H1 (cell line): ENCODE data around the gene RNU7-1. TPM values are rescaled to one million over a fixed set of nuclear protein-coding genes. Genes with fewer than 3 reads are reported as not detected.

Experiments used
- CTCF ChIA-PET: fragments of 300-600 bp; sonication (Branson Sonifier 250); formaldehyde crosslinking; loops from one replicate; lab custom pipeline; 2021; ENCODE audit not compliant: partially characterized antibody; lab: Charles Lee
- POLR2A ChIA-PET: fragments of 300-600 bp; sonication (Branson Sonifier 250); formaldehyde crosslinking; loops from one replicate; lab custom pipeline; 2021; ENCODE audit warnings: inconsistent platforms; ENCODE audit not compliant: partially characterized antibody; lab: Charles Lee
- DNase-seq, 2 experiments: peaks; one replicate each; pipeline versions ENCODE4 v3.0.0 to v3.0.0-alpha.2; 2010 to 2022; ENCODE audit warnings: low spot score in 2 of 2, low read depth in 1 of 2, mixed read lengths in 1 of 2
- FAIRE-seq: peaks from 2 replicates; lab custom pipeline; 2011; peaks lifted over from hg19 to GRCh38; lab: Jason Lieb, UNC
- H2AFZ ChIP-seq: 2 replicates; pipeline ENCODE4 v1.8.1; 2012; ENCODE audit warnings: low read length, inconsistent platforms
- H2AK5ac ChIP-seq: 2 replicates; pipeline ENCODE4 v1.6.1; 2013; ENCODE audit warnings: low read depth, low read length
- H2BK120ac ChIP-seq: replicated peaks from 2 replicates; pipeline ENCODE3; 2013; ENCODE audit warnings: low read depth, low read length, inconsistent platforms
- H2BK12ac ChIP-seq: 2 replicates; pipeline ENCODE4 v1.6.1; 2013; ENCODE audit warnings: low read depth, low read length
- H2BK15ac ChIP-seq: 2 replicates; pipeline ENCODE4 v1.6.1; 2013; ENCODE audit warnings: low read length
- H2BK20ac ChIP-seq: 2 replicates; pipeline ENCODE4 v1.6.1; 2013; ENCODE audit warnings: low read length
- H2BK5ac ChIP-seq: 2 replicates; pipeline ENCODE4 v1.6.1; 2013; ENCODE audit warnings: low read depth, low read length
- H3K14ac ChIP-seq: 2 replicates; pipeline ENCODE4 v1.6.1; 2013; ENCODE audit warnings: inconsistent platforms; ENCODE audit not compliant: insufficient read length
- H3K18ac ChIP-seq: 2 replicates; pipeline ENCODE4 v1.6.1; 2013; ENCODE audit warnings: low read length; ENCODE audit errors: extremely low read depth
- H3K23ac ChIP-seq: 2 replicates; pipeline ENCODE4 v1.6.1; 2013; ENCODE audit warnings: inconsistent platforms; ENCODE audit not compliant: insufficient read length
- H3K23me2 ChIP-seq: 2 replicates; pipeline ENCODE4 v1.6.1; 2013; ENCODE audit warnings: low read depth, low read length
- H3K27ac ChIP-seq: 2 replicates; pipeline ENCODE4 v1.6.1; 2011; ENCODE audit warnings: low read depth, low read length, inconsistent platforms
- H3K27me3 ChIP-seq, 4 experiments: replicated peaks in 1 of 4; 1 replicate in 1 of 4; 2 replicates in 3 of 4; pipeline versions ENCODE4 v1.6.1 to v1.8.1; 2011 to 2013; ENCODE audit warnings: low read length in 3 of 4, mild to moderate bottlenecking in 3 of 4, inconsistent platforms in 2 of 4, mixed read lengths in 2 of 4, moderate library complexity in 1 of 4; ENCODE audit not compliant: control insufficient read depth in 3 of 4, insufficient read depth in 3 of 4; ENCODE audit errors: extremely low read depth in 1 of 4
- H3K36me3 ChIP-seq, 4 experiments: 2 replicates each; pipeline versions ENCODE4 v1.6.1 to v1.8.1; 2011 to 2013; ENCODE audit warnings: mild to moderate bottlenecking in 4 of 4, low read length in 3 of 4, moderate library complexity in 2 of 4, control low read depth in 1 of 4, inconsistent platforms in 1 of 4; ENCODE audit not compliant: insufficient read depth in 4 of 4, control insufficient read depth in 2 of 4
- H3K4ac ChIP-seq: replicated peaks from 2 replicates; pipeline ENCODE3; 2013; ENCODE audit warnings: low read length, low read depth, mixed read lengths, inconsistent platforms; ENCODE audit not compliant: insufficient read length
- H3K4me1 ChIP-seq, 4 experiments: replicated peaks in 1 of 4; 1 replicate in 1 of 4; 2 replicates in 3 of 4; pipeline versions ENCODE4 v1.6.1 to v1.8.1; 2011 to 2013; ENCODE audit warnings: low read length in 3 of 4, inconsistent platforms in 2 of 4, mixed read lengths in 1 of 4; ENCODE audit not compliant: insufficient read depth in 4 of 4, control insufficient read depth in 3 of 4
- H3K4me2 ChIP-seq, 2 experiments: 2 replicates each; pipeline versions ENCODE4 v1.6.1 to v1.8.1; 2011 to 2013; ENCODE audit warnings: low read depth in 2 of 2, low read length in 2 of 2, control low read depth in 1 of 2, inconsistent platforms in 1 of 2, mild to moderate bottlenecking in 1 of 2; ENCODE audit not compliant: insufficient read depth in 1 of 2
- H3K4me3 ChIP-seq, 4 experiments: fragments of 200-600, 300-600 bp in 1 of 4; sonication (generic), shearing (Covaris generic), sonication (Bioruptor Twin) in 1 of 4; 2 replicates each; pipeline versions ENCODE4 v1.5.1 to v1.8.1; 2011 to 2016; ENCODE audit warnings: low read length in 4 of 4, low read depth in 3 of 4, control low read depth in 2 of 4, inconsistent platforms in 2 of 4, mild to moderate bottlenecking in 2 of 4, mixed read lengths in 1 of 4, moderate library complexity in 1 of 4; ENCODE audit not compliant: insufficient read depth in 2 of 4; ENCODE audit errors: extremely low read depth in 1 of 4
- H3K56ac ChIP-seq: replicated peaks from 2 replicates; pipeline ENCODE3; 2013; ENCODE audit warnings: low read depth, mild to moderate bottlenecking, mixed read lengths, low read length, inconsistent platforms; ENCODE audit not compliant: insufficient read length
- H3K79me1 ChIP-seq: 2 replicates; pipeline ENCODE4 v1.6.1; 2013; ENCODE audit warnings: low read depth, low read length, control low read depth
- H3K79me2 ChIP-seq, 2 experiments: 2 replicates each; pipeline versions ENCODE4 v1.6.1 to v1.8.1; 2012 to 2013; ENCODE audit warnings: low read length in 2 of 2, mild to moderate bottlenecking in 2 of 2, inconsistent platforms in 1 of 2; ENCODE audit not compliant: insufficient read depth in 2 of 2, control insufficient read depth in 1 of 2
- H3K9ac ChIP-seq, 4 experiments: replicated peaks in 1 of 4; 1 replicate in 1 of 4; 2 replicates in 3 of 4; pipeline versions ENCODE4 v1.6.1 to v1.8.1; 2011 to 2013; ENCODE audit warnings: low read depth in 3 of 4, low read length in 3 of 4, control low read depth in 2 of 4, mild to moderate bottlenecking in 2 of 4, moderate library complexity in 2 of 4, inconsistent platforms in 1 of 4; ENCODE audit errors: extremely low read depth in 1 of 4
- H3K9me3 ChIP-seq, 2 experiments: 2 replicates each; pipeline versions ENCODE4 v1.6.1 to v1.8.1; 2012 to 2013; ENCODE audit warnings: mild to moderate bottlenecking in 2 of 2, moderate library complexity in 2 of 2, control low read depth in 1 of 2, inconsistent platforms in 1 of 2, low read depth in 1 of 2, low read length in 1 of 2, mixed read lengths in 1 of 2; ENCODE audit not compliant: insufficient read depth in 2 of 2
- H4K20me1 ChIP-seq, 2 experiments: replicated peaks in 1 of 2; 2 replicates each; pipeline versions ENCODE3 to v1.8.1; 2011 to 2013; ENCODE audit warnings: inconsistent platforms in 2 of 2, low read length in 2 of 2, mild to moderate bottlenecking in 1 of 2; ENCODE audit not compliant: insufficient read depth in 2 of 2, control insufficient read depth in 1 of 2
- H4K5ac ChIP-seq: 2 replicates; pipeline ENCODE4 v1.6.1; 2013; ENCODE audit warnings: low read length, low read depth, mixed read lengths, inconsistent platforms; ENCODE audit not compliant: insufficient read length
- H4K8ac ChIP-seq: 2 replicates; pipeline ENCODE4 v1.8.0; 2013; ENCODE audit warnings: mild to moderate bottlenecking, moderate library complexity, low read length, inconsistent platforms; ENCODE audit not compliant: insufficient read depth; ENCODE audit errors: extremely low read depth
- H4K91ac ChIP-seq: replicated peaks from 2 replicates; pipeline ENCODE3; 2013; ENCODE audit warnings: low read length, mixed read lengths, inconsistent platforms; ENCODE audit not compliant: insufficient read length
- CBX8 ChIP-seq: fragments of 300-800, 300-1000 bp; sonication (generic); IDR thresholded peaks from 2 replicates; pipeline ENCODE4 v1.7.1; 2016; ENCODE audit warnings: low read depth, low read length, borderline replicate concordance
- NANOG ChIP-seq: IDR thresholded peaks from 2 replicates; pipeline ENCODE4 v1.6.1; 2011; ENCODE audit warnings: low read length, low read depth, mild to moderate bottlenecking, inconsistent platforms; ENCODE audit not compliant: insufficient read depth, poor library complexity, severe bottlenecking
- SP1 ChIP-seq: IDR thresholded peaks from 2 replicates; pipeline ENCODE4 v1.6.1; 2011; ENCODE audit warnings: low read depth, low read length
- WGBS, 2 experiments: shearing (Covaris generic) in 1 of 2; methylation state at CpG; one replicate each; pipeline versions ENCODE4 v1.1.6 to v1.1.7; 2013 to 2015; ENCODE audit warnings: low lambda C conversion rate in 2 of 2, mixed read lengths in 2 of 2, inconsistent platforms in 1 of 2, low coverage in 1 of 2, missing lambda C conversion rate in 1 of 2; ENCODE audit not compliant: insufficient replicate concordance in 2 of 2, insufficient coverage in 1 of 2, insufficient read length in 1 of 2; ENCODE audit errors: extremely low coverage in 1 of 2, missing lambda C conversion rate in 1 of 2; 5-methylcytosine and 5-hydroxymethylcytosine counted together
- polyA plus RNA-seq, 7 experiments: library from polyadenylated mRNA; depleted of rRNA in 3 of 7; stranded (reverse) in 5 of 7; unstranded in 2 of 7; fragments of >200 nt in 5 of 7; fragments of 200-250 nt in 2 of 7; gene quantifications; 1 replicate in 5 of 7; 2 replicates in 1 of 7; 4 replicates in 1 of 7; pipeline versions ENCODE4 v1.2.1 to v1.2.3, GENCODE V29; 2011 to 2013; ENCODE audit warnings: missing spikeins in 2 of 7, mixed read lengths in 2 of 7
- total RNA-seq: library from RNA; stranded (reverse); fragmentation: NEBNext Ultra II Directional; extraction: Animal tissue kit (Norgen Biotek cat#: 25700); gene quantifications from 2 replicates; pipeline ENCODE4 v1.2.1, GENCODE V29; 2021

RNU7-1 gene
- total and polyA plus RNA-seq, 2 of the 8 experiments (the other 6 are each of a cell fraction or from before 2014, with no cell fraction given), result not detected

DNA sequence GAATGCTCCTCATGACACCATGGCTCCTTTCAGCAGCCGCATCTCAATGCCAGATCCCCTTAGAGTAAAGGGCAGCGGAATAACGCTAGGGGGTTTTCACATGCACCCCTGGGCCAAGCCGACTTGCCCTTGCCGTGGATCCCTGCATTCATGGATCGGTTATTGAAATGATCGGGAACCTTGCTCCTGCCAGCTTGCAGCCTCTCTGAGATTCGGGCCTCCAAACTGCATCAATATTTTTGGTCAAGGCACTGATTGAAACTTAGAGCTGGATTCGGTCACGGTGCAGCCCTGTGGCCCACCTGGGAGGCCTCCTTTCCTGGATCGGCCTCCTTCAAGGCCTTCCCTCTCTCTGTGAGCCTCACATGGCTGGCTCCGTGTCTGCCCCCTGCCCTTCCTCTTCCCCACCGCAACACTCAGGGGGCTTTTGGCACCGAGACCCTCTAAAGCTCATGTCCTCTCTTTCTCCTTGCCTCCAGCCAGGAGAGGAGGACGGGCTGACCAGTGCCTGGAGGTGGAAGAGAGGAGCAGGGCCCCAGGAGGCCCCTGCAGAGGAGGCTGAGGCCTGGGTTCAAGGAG, 9.3 kb downstream of the RNU7-1 start:
- no peak overlapping the region for H2BK120ac ChIP-seq
- H3K18ac ChIP-seq, result peak overlapping the region; percentile 7; the same call in 1 of the 2 replicates
- H3K56ac ChIP-seq, result no peak overlapping the region
- H4K91ac ChIP-seq, result peak overlapping the region; percentile 7
- H3K79me2 ChIP-seq, result no peaks in the 10 kb centered on the region
- 89% methylated on average over 13 of the region's 15 CpGs; no CpG with 5 or more reads in 1 of the 2 experiments for WGBS, 2 experiments
- H2AK5ac ChIP-seq, result no peak overlapping the region
- no peak overlapping the region for H2BK20ac ChIP-seq
- FAIRE-seq, result no peak
- H3K4me3 ChIP-seq, result no peak overlapping the region
- H3K9ac ChIP-seq, result no peak overlapping the region
- H3K9me3 ChIP-seq, result no peaks in the 10 kb centered on the region
- peaks cover 5% of the 10 kb centered on the region; the same call in 1 of the 2 replicates for H3K79me1 ChIP-seq
- H3K23ac ChIP-seq, result no peak overlapping the region
- no peaks in the 10 kb centered on the region for H3K36me3 ChIP-seq
- no peak overlapping the region for H3K4me2 ChIP-seq
- H4K20me1 ChIP-seq, result no peaks in the 10 kb centered on the region
- H3K23me2 ChIP-seq, result no peaks in the 10 kb centered on the region
- POLR2A ChIA-PET, result interaction anchor here (2.2 to 44.0 kb wide), 4 partner anchors 10 to 81 kb away, joined by 8 to 1596 read pairs (median 524); partner anchors contain the start of genes ATN1, C12orf57, EMG1 and ENO2
- peak overlapping the region; percentile 41 for H4K8ac ChIP-seq
- no peak overlapping the region for H2BK15ac ChIP-seq
- H3K27me3 ChIP-seq, result no peaks in the 10 kb centered on the region
- H3K27ac ChIP-seq, result no peak overlapping the region
- no peak overlapping the region for H4K5ac ChIP-seq
- H2BK5ac ChIP-seq, result peak overlapping the region; percentile 52; the same call in 1 of the 2 replicates
- no peak overlapping the region for H2AFZ ChIP-seq
- CTCF ChIA-PET, result interaction anchor here (1.0 to 2.9 kb wide), 5 partner anchors 9 to 141 kb away, joined by 3 to 35 read pairs (median 4); partner anchors contain the start of gene C12orf57
- H2BK12ac ChIP-seq, result no peak overlapping the region
- H3K14ac ChIP-seq, result no peak overlapping the region
- peaks cover 0 to 14% (median 6%) of the 10 kb centered on the region in 4 experiments; a peak in 4 of 7 replicates for H3K4me1 ChIP-seq
- no peak overlapping the region for H3K4ac ChIP-seq
- no peak for DNase-seq
- no peak for TF ChIP-seq SP1
- no peak for TF ChIP-seq CBX8
- TF ChIP-seq NANOG, result no peak
